ENCODE results near the gene KMO. TPM values are rescaled to one million over a fixed set of nuclear protein-coding genes. Genes with fewer than 3 reads are reported as not detected.

KMO gene
- total RNA-seq, 1 donor from 2014 or later: 0.17 TPM

- H3K4me3 ChIP-seq (ENCODE audit: low read depth, low read length): no peak overlapping the region
- DNase-seq (ENCODE audit: low read depth): no peak
These were observed 42.0 kb downstream of the KMO start for GRCh38 chr1:241574154-241574553.

GRCh38 chr1:241579434-241579833 is 47.3 kb downstream of the KMO start:
- Histone ChIP-seq H3K4me3 (ENCODE audit: low read depth, low read length) (no peak overlapping the region), H3K36me3 (ENCODE audit: control insufficient read depth, insufficient read depth, low read length) (no peaks in the 10 kb centered on the region), H3K27me3 (ENCODE audit: control insufficient read depth, insufficient read depth, low read length) (no peaks in the 10 kb centered on the region)
- no peak for DNase-seq (ENCODE audit: low read depth)
- TF ChIP-seq CTCF (IDR thresholded peaks at IDR 0.05; ENCODE audit: insufficient read depth, low read length, poor library complexity, severe bottlenecking): no peak

More at GRCh38 chr1:241574154-241574553, 42.0 kb downstream of the KMO start:
- TF ChIP-seq CTCF (IDR thresholded peaks at IDR 0.05; ENCODE audit: insufficient read depth, low read length, poor library complexity, severe bottlenecking): no peak
- Histone ChIP-seq H3K36me3 (ENCODE audit: control insufficient read depth, insufficient read depth, low read length) (no peaks in the 10 kb centered on the region), H3K27me3 (ENCODE audit: control insufficient read depth, insufficient read depth, low read length) (no peaks in the 10 kb centered on the region)

- no peaks in the 10 kb centered on the region for H3K36me3 ChIP-seq (ENCODE audit: control insufficient read depth, insufficient read depth, low read length)
- H3K4me3 ChIP-seq (ENCODE audit: low read depth, low read length): no peak overlapping the region
- H3K27me3 ChIP-seq (ENCODE audit: control insufficient read depth, insufficient read depth, low read length): no peaks in the 10 kb centered on the region
- no peak for DNase-seq (ENCODE audit: low read depth)
- no peak for TF ChIP-seq CTCF (IDR thresholded peaks at IDR 0.05; ENCODE audit: insufficient read depth, low read length, poor library complexity, severe bottlenecking)
These were observed 50.7 kb downstream of the KMO start for GRCh38 chr1:241582921-241583321.

- no peak for TF ChIP-seq CTCF (IDR thresholded peaks at IDR 0.05; ENCODE audit: insufficient read depth, low read length, poor library complexity, severe bottlenecking)
- no peaks in the 10 kb centered on the region for H3K27me3 ChIP-seq (ENCODE audit: control insufficient read depth, insufficient read depth, low read length)
These were observed 54.8 kb downstream of the KMO start for GRCh38 chr1:241586905-241587512.

GRCh38 chr1:241589521-241589920 is 57.3 kb downstream of the KMO start:
- no peak for TF ChIP-seq CTCF (IDR thresholded peaks at IDR 0.05; ENCODE audit: insufficient read depth, low read length, poor library complexity, severe bottlenecking)
- no peak for DNase-seq (ENCODE audit: low read depth)
- Histone ChIP-seq H3K36me3 (ENCODE audit: control insufficient read depth, insufficient read depth, low read length) (no peaks in the 10 kb centered on the region), H3K4me3 (ENCODE audit: low read depth, low read length) (no peak overlapping the region), H3K27me3 (ENCODE audit: control insufficient read depth, insufficient read depth, low read length) (no peaks in the 10 kb centered on the region)

More at GRCh38 chr1:241586905-241587512, 54.8 kb downstream of the KMO start:
- Histone ChIP-seq H3K36me3 (ENCODE audit: control insufficient read depth, insufficient read depth, low read length) (no peaks in the 10 kb centered on the region), H3K4me3 (ENCODE audit: low read depth, low read length) (no peak overlapping the region)
- no peak for DNase-seq (ENCODE audit: low read depth)

- H3K27me3 ChIP-seq (ENCODE audit: control insufficient read depth, insufficient read depth, low read length): no peaks in the 10 kb centered on the region
- TF ChIP-seq CTCF (IDR thresholded peaks at IDR 0.05; ENCODE audit: insufficient read depth, low read length, poor library complexity, severe bottlenecking): no peak
- H3K36me3 ChIP-seq (ENCODE audit: control insufficient read depth, insufficient read depth, low read length): no peaks in the 10 kb centered on the region
- no peak for DNase-seq (ENCODE audit: low read depth)
- no peak overlapping the region for H3K4me3 ChIP-seq (ENCODE audit: low read depth, low read length)
These were observed 58.5 kb downstream of the KMO start for GRCh38 chr1:241590719-241591118.

All from kidney epithelial cell (primary cell).